PFSK-1 (cell line): Measurements from ENCODE around the gene ANKRD33B.

Experiments used
- FOXP2 ChIP-seq: optimal IDR thresholded peaks from 2 replicates; pipeline ENCODE3; 2011; ENCODE audit warnings: borderline replicate concordance, control low read depth, inconsistent platforms; ENCODE audit not compliant: insufficient read depth; ENCODE audit errors: extremely low read length, extremely low read depth
- POLR2AphosphoS5 ChIP-seq: IDR thresholded peaks from 2 replicates; pipeline ENCODE4 v1.6.1; 2012; ENCODE audit warnings: low read depth, mild to moderate bottlenecking, control low read depth, low read length, moderate library complexity
- SIN3A ChIP-seq: IDR thresholded peaks from 2 replicates; pipeline ENCODE4 v1.6.1; 2012; ENCODE audit warnings: mild to moderate bottlenecking, low read length, moderate library complexity, borderline replicate concordance; ENCODE audit not compliant: insufficient read depth
- TAF1 ChIP-seq: IDR thresholded peaks from 2 replicates; pipeline ENCODE4 v1.6.1; 2012; ENCODE audit warnings: low read length, control low read depth, borderline replicate concordance; ENCODE audit not compliant: insufficient read depth
- TF ChIP-seq, protein P1 (sequence below), 2 experiments: IDR thresholded peaks; 2 replicates each; pipeline versions ENCODE4 v1.6.1 to v1.8.0; 2011 to 2012; ENCODE audit warnings: low read depth in 2 of 2, low read length in 2 of 2, control low read depth in 1 of 2, inconsistent platforms in 1 of 2, mild to moderate bottlenecking in 1 of 2, moderate library complexity in 1 of 2; ENCODE audit not compliant: insufficient read depth in 1 of 2

The ANKRD33B gene

DNA sequence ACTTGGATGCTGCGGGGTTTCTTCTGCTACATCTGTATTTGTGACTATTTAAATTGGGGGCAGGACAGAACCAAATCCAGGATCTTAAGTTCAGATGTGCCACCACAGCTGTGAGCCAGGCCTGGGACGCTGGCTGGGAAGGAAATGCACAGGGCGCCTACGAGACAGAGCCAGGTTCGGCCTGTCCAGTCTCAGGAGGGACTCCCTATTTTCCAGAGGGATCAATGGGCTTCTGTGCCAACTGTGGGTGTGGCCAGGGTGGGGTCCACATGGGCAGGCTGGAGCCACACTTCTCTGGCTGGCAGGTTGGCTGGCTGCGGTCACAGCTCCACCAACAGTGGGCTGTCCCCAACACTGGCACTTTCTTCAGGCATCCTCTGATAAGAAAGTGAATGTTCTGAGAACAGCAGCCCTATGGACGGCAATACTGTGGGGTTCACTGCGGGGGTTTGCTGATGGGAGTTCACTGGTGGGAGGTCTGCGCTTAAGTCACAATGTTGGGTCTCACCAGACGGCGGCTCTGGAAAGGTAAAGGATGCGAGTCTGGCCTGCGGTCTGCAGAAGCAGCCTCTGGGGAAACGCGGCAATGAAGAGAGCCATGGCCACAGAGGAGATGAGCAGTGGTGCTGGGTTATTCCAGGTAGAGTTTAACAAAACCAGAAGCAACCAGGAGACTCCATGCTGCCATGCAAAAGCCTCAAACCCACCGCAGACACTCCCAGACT is 119.1 kb downstream of the ANKRD33B start:
- no peak for TF ChIP-seq TAF1

DNA sequence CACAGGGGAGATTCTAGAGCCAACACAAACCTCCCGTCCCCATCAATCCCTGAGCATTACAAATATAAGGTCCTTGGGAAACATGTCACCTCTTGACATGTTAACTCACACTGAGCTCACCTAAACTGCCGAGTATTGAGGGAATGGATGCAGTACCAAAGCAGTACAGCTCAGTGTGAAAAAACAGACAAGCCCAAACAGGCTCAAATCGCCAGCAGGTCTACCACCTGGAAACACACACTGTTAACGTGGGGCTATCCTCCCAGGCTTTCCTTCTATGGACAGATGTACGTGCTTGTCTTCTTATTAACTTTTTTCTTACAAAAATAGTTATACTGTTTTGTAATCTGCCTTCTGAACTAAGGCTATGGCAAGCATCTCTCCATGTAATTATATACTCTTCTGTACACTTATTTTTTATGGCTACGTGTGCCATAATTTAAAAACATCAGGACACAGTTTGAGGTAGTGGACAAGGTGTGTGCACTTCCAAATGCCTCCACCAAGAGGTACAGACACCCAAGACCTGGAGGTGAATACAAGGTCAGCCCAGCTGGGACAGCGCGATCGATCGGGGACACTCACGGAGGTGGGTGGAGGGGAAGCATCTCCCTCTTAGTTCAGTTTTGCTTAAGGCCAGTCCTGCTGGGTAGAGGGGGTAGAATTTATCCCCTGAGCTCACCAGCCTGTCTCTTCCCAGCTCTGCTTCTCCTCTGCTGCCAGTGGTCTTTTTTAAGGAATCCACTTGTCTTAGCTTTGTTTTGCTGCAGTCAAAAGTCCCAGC is 120.6 kb downstream of the ANKRD33B start:
- TF ChIP-seq SIN3A (no peak), TAF1 (no peak), POLR2AphosphoS5 (no peak), FOXP2 (no peak)
- TF ChIP-seq, protein P1, sequence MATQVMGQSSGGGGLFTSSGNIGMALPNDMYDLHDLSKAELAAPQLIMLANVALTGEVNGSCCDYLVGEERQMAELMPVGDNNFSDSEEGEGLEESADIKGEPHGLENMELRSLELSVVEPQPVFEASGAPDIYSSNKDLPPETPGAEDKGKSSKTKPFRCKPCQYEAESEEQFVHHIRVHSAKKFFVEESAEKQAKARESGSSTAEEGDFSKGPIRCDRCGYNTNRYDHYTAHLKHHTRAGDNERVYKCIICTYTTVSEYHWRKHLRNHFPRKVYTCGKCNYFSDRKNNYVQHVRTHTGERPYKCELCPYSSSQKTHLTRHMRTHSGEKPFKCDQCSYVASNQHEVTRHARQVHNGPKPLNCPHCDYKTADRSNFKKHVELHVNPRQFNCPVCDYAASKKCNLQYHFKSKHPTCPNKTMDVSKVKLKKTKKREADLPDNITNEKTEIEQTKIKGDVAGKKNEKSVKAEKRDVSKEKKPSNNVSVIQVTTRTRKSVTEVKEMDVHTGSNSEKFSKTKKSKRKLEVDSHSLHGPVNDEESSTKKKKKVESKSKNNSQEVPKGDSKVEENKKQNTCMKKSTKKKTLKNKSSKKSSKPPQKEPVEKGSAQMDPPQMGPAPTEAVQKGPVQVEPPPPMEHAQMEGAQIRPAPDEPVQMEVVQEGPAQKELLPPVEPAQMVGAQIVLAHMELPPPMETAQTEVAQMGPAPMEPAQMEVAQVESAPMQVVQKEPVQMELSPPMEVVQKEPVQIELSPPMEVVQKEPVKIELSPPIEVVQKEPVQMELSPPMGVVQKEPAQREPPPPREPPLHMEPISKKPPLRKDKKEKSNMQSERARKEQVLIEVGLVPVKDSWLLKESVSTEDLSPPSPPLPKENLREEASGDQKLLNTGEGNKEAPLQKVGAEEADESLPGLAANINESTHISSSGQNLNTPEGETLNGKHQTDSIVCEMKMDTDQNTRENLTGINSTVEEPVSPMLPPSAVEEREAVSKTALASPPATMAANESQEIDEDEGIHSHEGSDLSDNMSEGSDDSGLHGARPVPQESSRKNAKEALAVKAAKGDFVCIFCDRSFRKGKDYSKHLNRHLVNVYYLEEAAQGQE (IDR thresholded peaks at IDR 0.05; ENCODE audit: insufficient read depth in 1 of 2, low read depth in 2 of 2, low read length in 2 of 2), result no peak

DNA sequence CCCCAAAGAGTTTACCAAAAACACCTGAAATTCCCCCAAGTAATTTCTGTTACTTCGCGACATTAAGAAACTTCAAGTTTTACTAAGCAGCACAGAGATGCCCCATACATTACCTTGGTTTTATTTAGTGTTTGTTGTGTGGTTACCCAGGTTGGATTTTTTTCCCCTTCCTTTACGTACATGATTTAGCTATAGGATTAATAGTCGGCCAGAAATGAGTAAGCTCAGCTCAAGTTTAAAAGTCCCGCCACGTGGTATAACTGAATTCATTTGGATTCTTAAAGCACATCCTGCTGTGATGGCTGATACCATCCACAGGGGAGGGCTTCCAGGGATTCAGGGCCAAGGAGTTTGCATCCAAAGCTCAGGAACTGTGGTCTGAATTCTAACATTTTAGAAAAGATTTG is 121.2 kb downstream of the ANKRD33B start:
- no peak for TF ChIP-seq TAF1
- no peak for TF ChIP-seq FOXP2
- TF ChIP-seq POLR2AphosphoS5, result no peak
- TF ChIP-seq, protein P1 (IDR thresholded peaks at IDR 0.05; ENCODE audit: insufficient read depth in 1 of 2, low read depth in 2 of 2, low read length in 2 of 2), result no peak
- TF ChIP-seq SIN3A, result no peak

DNA sequence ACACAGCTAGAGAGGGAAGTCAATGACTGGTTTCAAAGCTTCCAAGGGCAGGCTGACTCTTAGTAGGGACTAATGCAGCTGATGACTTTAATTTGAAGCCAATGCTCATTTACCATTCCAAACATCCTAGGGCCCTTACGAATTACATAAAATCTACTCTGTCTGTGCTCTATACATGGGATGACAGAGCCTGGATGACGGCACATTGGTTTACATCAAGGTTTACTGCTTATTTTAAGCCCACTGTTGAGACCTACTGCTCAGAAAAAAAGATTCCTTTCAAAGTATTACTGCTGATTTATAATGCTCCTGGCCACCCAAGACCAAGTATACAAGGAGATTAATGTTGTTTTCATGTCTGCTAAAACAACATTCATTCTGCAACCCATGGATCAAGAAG is 123.0 kb downstream of the ANKRD33B start:
- TF ChIP-seq SIN3A, result no peak
- TF ChIP-seq, protein P1 (IDR thresholded peaks at IDR 0.05; ENCODE audit: insufficient read depth in 1 of 2, low read depth in 2 of 2, low read length in 2 of 2), result no peak
- no peak for TF ChIP-seq FOXP2
- TF ChIP-seq TAF1, result no peak
- no peak for TF ChIP-seq POLR2AphosphoS5

DNA sequence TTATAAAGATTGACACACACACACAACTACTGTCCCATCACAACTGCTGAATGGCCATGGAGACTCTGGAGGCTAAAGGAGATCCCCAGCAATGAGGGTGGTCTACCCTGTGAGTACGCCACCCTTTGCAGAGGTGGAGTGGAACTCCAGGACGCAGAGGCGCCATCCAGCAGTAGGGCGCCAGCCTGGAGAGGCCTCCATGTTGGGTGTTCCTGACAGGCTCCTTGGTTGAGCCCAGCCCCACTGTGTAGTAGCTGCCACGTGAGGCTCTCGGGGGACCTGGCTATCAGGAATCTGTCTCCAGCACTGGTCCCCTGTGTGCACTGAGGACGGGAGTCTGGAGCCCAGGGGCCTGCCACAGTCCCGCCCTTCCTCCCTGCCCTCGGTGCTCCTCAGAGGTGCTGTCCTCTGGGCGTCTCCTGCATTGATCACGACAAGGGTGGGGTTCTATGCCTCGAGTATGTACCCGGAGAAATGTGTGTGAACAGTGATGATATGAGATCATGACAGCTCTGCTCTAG is 124.8 kb downstream of the ANKRD33B start:
- TF ChIP-seq SIN3A (no peak), TAF1 (no peak), POLR2AphosphoS5 (no peak), FOXP2 (no peak)
- TF ChIP-seq, protein P1 (IDR thresholded peaks at IDR 0.05; ENCODE audit: insufficient read depth in 1 of 2, low read depth in 2 of 2, low read length in 2 of 2), result no peak
